DND-41 (cell line): Measurements from ENCODE around the gene CHI3L2.

Experiments used
- ATAC-seq: fragments of 200-7000 bp; cut with Tn5 transposase; 3 replicates; pipeline ENCODE4 v1.9.1; 2021; ENCODE audit warnings: low read depth; ENCODE audit not compliant: insufficient read depth
- DNase-seq: peaks from one replicate; pipeline ENCODE4 v3.0.0-alpha.2; 2020
- H2AFZ ChIP-seq: 2 replicates; pipeline ENCODE4 v1.6.0; 2012; ENCODE audit warnings: low read depth, low read length
- H3K27ac ChIP-seq: 2 replicates; pipeline ENCODE4 v1.5.1; 2012; ENCODE audit warnings: low read length, inconsistent platforms
- H3K27me3 ChIP-seq: fragments of 200-600 bp; sonication (generic); 2 replicates; pipeline ENCODE4 v1.6.0; 2012; ENCODE audit warnings: low read length, mild to moderate bottlenecking, inconsistent platforms; ENCODE audit not compliant: insufficient read depth, poor library complexity
- H3K36me3 ChIP-seq: 2 replicates; pipeline ENCODE4 v1.5.1; 2012; ENCODE audit warnings: low read length, inconsistent platforms; ENCODE audit not compliant: insufficient read depth
- H3K4me1 ChIP-seq: 2 replicates; pipeline ENCODE4 v1.5.1; 2012; ENCODE audit warnings: mild to moderate bottlenecking, low read length; ENCODE audit not compliant: insufficient read depth
- H3K4me2 ChIP-seq: 2 replicates; pipeline ENCODE4 v1.6.0; 2012; ENCODE audit warnings: mild to moderate bottlenecking, moderate library complexity, low read length, inconsistent platforms; ENCODE audit not compliant: insufficient read depth
- H3K4me3 ChIP-seq, 2 experiments: fragments of 200-600 bp in 1 of 2; shearing (Covaris generic) in 1 of 2; 2 replicates each; pipeline ENCODE4 v1.5.1; 2012 to 2016; ENCODE audit warnings: inconsistent platforms in 2 of 2, low read length in 2 of 2, mild to moderate bottlenecking in 2 of 2, low read depth in 1 of 2, moderate library complexity in 1 of 2
- H3K79me2 ChIP-seq: 2 replicates; pipeline ENCODE4 v1.6.0; 2012; ENCODE audit warnings: low read length, inconsistent platforms; ENCODE audit not compliant: insufficient read depth
- H3K9ac ChIP-seq: 2 replicates; pipeline ENCODE4 v1.6.0; 2012; ENCODE audit warnings: low read depth, mild to moderate bottlenecking, inconsistent platforms, low read length, moderate library complexity
- H3K9me3 ChIP-seq: 2 replicates; pipeline ENCODE4 v1.5.1; 2012; ENCODE audit warnings: low read length, moderate library complexity, mild to moderate bottlenecking, inconsistent platforms; ENCODE audit not compliant: insufficient read depth, severe bottlenecking
- H4K20me1 ChIP-seq: 2 replicates; pipeline ENCODE4 v1.6.0; 2012; ENCODE audit warnings: low read length; ENCODE audit not compliant: insufficient read depth
- CTCF ChIP-seq: IDR thresholded peaks from 2 replicates; pipeline ENCODE4 v1.5.1; 2012; ENCODE audit warnings: borderline replicate concordance, low read length, moderate library complexity, mild to moderate bottlenecking; ENCODE audit not compliant: poor library complexity, severe bottlenecking; ENCODE audit errors: extremely low read depth
- EZH2 ChIP-seq: IDR thresholded peaks from 3 replicates; pipeline ENCODE4 v1.6.1; 2012; ENCODE audit warnings: borderline replicate concordance, low read depth, mild to moderate bottlenecking, moderate library complexity, low read length, inconsistent platforms; ENCODE audit not compliant: severe bottlenecking

CHI3L2 gene

GRCh38 chr1:111275780-111276433, 48.4 kb downstream of the CHI3L2 start:
- TF ChIP-seq EZH2: no peak
- no peak for TF ChIP-seq CTCF
- Histone ChIP-seq H3K9me3 (peaks cover 10% of the 10 kb centered on the region), H4K20me1 (no peaks in the 10 kb centered on the region), H3K36me3 (no peaks in the 10 kb centered on the region), H3K4me3 (no peak overlapping the region), H3K27me3 (no peaks in the 10 kb centered on the region), H3K79me2 (no peaks in the 10 kb centered on the region), H3K4me1 (no peaks in the 10 kb centered on the region), H2AFZ (no peak overlapping the region), H3K9ac (no peak overlapping the region), H3K4me2 (no peak overlapping the region), H3K27ac (no peak overlapping the region)
- DNase-seq: no peak
- no peak for ATAC-seq

GRCh38 chr1:111279144-111279543, 51.6 kb downstream of the CHI3L2 start:
- Histone ChIP-seq H3K4me2 (no peak overlapping the region), H3K4me3 (no peak overlapping the region), H3K9ac (no peak overlapping the region), H3K27me3 (no peaks in the 10 kb centered on the region), H3K36me3 (no peaks in the 10 kb centered on the region), H3K4me1 (no peaks in the 10 kb centered on the region), H2AFZ (no peak overlapping the region), H4K20me1 (no peaks in the 10 kb centered on the region), H3K9me3 (peaks cover 10% of the 10 kb centered on the region), H3K27ac (no peak overlapping the region), H3K79me2 (no peaks in the 10 kb centered on the region)
- no peak for ATAC-seq
- DNase-seq: no peak
- no peak for TF ChIP-seq CTCF
- no peak for TF ChIP-seq EZH2

DNA sequence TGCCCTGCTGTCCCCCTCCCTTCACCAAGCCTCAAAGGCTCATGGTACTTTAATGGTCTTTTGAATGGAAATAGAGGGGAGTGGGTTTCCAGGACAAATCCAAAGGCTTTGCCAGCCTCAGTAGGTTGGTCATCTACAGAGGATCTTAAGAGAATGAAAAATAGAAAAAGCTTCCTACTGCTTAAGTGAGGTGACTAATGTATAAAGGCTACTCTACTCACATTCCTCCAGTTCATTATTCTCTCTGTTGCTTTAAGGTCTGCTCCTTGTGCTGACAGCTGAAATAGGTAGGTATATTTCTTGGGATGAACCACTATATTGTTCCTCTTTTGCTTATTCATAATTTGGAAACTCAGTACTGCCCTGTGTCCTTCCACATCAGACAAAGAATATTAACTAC, 52.8 kb downstream of the CHI3L2 start:
- Histone ChIP-seq H3K9ac (no peak overlapping the region), H4K20me1 (no peaks in the 10 kb centered on the region), H3K9me3 (peaks cover 10% of the 10 kb centered on the region), H3K27ac (no peak overlapping the region), H3K27me3 (no peaks in the 10 kb centered on the region), H3K4me1 (no peaks in the 10 kb centered on the region), H3K36me3 (no peaks in the 10 kb centered on the region), H3K79me2 (no peaks in the 10 kb centered on the region), H2AFZ (no peak overlapping the region), H3K4me3 (no peak overlapping the region), H3K4me2 (no peak overlapping the region)
- no peak for ATAC-seq
- no peak for DNase-seq
- TF ChIP-seq CTCF (no peak), EZH2 (no peak)

DNA sequence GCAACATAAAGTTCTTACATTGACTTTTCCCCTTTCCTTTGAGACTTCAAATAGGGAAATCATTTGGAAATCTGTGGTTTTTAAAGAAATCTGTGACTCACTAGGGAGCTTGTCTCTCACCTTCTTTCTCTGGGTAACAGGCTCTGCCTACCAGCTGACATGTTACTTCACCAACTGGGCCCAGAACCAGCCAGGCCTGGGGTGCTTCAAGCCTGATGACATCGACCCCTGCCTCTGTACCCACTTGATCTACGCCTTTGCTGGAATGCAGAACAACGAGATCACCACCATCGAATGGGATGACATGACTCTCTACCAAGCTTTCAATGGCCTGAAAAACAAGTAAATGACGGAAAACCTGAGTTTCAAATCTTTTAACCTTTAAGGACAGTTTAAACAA, 53.9 kb downstream of the CHI3L2 start:
- Histone ChIP-seq H3K4me3 (no peak overlapping the region), H3K36me3 (no peaks in the 10 kb centered on the region)

More for the DNA sequence above, 53.9 kb downstream of the CHI3L2 start:
- H3K4me2 ChIP-seq: no peak overlapping the region
- H3K9me3 ChIP-seq: peaks cover 7% of the 10 kb centered on the region
- H3K9ac ChIP-seq: no peak overlapping the region
- H3K27ac ChIP-seq: no peak overlapping the region
- no peaks in the 10 kb centered on the region for H3K27me3 ChIP-seq
- H2AFZ ChIP-seq: no peak overlapping the region
- H3K4me1 ChIP-seq: no peaks in the 10 kb centered on the region
- TF ChIP-seq EZH2: no peak
- ATAC-seq (no peak), DNase-seq (no peak)
- H3K79me2 ChIP-seq: no peaks in the 10 kb centered on the region
- H4K20me1 ChIP-seq: no peaks in the 10 kb centered on the region
